ENCODE data around the gene ZDHHC14. TPM values are rescaled to one million over a fixed set of nuclear protein-coding genes. Genes with fewer than 3 reads are reported as not detected.

The ZDHHC14 gene
- total and polyA plus RNA-seq, 2 of the 8 experiments (the other 6 are each of a cell fraction or from before 2014, with no cell fraction given): 2.9 to 5.3 TPM

GRCh38 chr6:157514659-157515496 lies 133.9 kb downstream of the ZDHHC14 start:
- Histone ChIP-seq H2BK120ac (replicated peaks; ENCODE audit: low read depth, low read length) (no peak overlapping the region), H4K5ac (ENCODE audit: insufficient read length, low read depth, low read length) (no peak overlapping the region), H3K14ac (ENCODE audit: insufficient read length) (no peak overlapping the region), H4K91ac (replicated peaks; ENCODE audit: insufficient read length, low read length) (no peak overlapping the region), H2BK20ac (ENCODE audit: low read length) (peak overlapping the region; percentile 88; the same call in 1 of the 2 replicates), H3K23ac (ENCODE audit: insufficient read length) (no peak overlapping the region), H2BK12ac (ENCODE audit: low read depth, low read length) (no peak overlapping the region), H4K20me1 (replicated peaks in 1 of 2; ENCODE audit: control insufficient read depth in 1 of 2, insufficient read depth in 2 of 2, low read length in 2 of 2) (no peaks in the 10 kb centered on the region), H2AK5ac (ENCODE audit: low read depth, low read length) (no peak overlapping the region), H3K23me2 (ENCODE audit: low read depth, low read length) (no peaks in the 10 kb centered on the region; the same call in 1 of the 2 replicates), H3K27ac (ENCODE audit: low read depth, low read length) (no peak overlapping the region), H2BK5ac (ENCODE audit: low read depth, low read length) (no peak overlapping the region), H3K4me1 (replicated peaks in 1 of 4; ENCODE audit: control insufficient read depth in 3 of 4, insufficient read depth in 4 of 4, low read length in 3 of 4) (peaks cover 0 to 11% (median 7%) of the 10 kb centered on the region in 4 experiments; a peak in 5 of 7 replicates), H3K4me2 (ENCODE audit: insufficient read depth in 1 of 2, low read depth in 2 of 2, low read length in 2 of 2) (no peak overlapping the region), H3K79me2 (ENCODE audit: control insufficient read depth in 1 of 2, insufficient read depth in 2 of 2, low read length in 2 of 2) (no peaks in the 10 kb centered on the region), H3K56ac (replicated peaks; ENCODE audit: insufficient read length, low read depth, low read length) (no peak overlapping the region), H3K4ac (replicated peaks; ENCODE audit: insufficient read length, low read depth, low read length) (no peak overlapping the region), H3K79me1 (ENCODE audit: low read depth, low read length) (no peaks in the 10 kb centered on the region), H2AFZ (ENCODE audit: low read length) (no peak overlapping the region), H3K36me3 (ENCODE audit: control insufficient read depth in 2 of 4, insufficient read depth in 4 of 4, low read length in 3 of 4) (no peaks in the 10 kb centered on the region), H3K4me3 (ENCODE audit: extremely low read depth in 1 of 4, insufficient read depth in 2 of 4, low read depth in 3 of 4, low read length in 4 of 4) (no peak overlapping the region), H3K9me3 (ENCODE audit: insufficient read depth in 2 of 2, low read depth in 1 of 2, low read length in 1 of 2) (no peaks in the 10 kb centered on the region), H3K27me3 (replicated peaks in 1 of 4; ENCODE audit: control insufficient read depth in 3 of 4, extremely low read depth in 1 of 4, insufficient read depth in 3 of 4, low read length in 3 of 4) (no peaks in the 10 kb centered on the region), H3K18ac (ENCODE audit: extremely low read depth, low read length) (no peak overlapping the region), H3K9ac (replicated peaks in 1 of 4; ENCODE audit: extremely low read depth in 1 of 4, low read depth in 3 of 4, low read length in 3 of 4) (no peak overlapping the region), H2BK15ac (ENCODE audit: low read length) (0 out of 2 replicates have a peak overlapping the region, but pooled peaks have one; percentile 53), H4K8ac (ENCODE audit: extremely low read depth, insufficient read depth, low read length) (no peak overlapping the region)
- FAIRE-seq (no peak), DNase-seq (ENCODE audit: low read depth in 1 of 2, low spot score in 2 of 2) (no peak)
- 92% methylated on average over 18 of the region's 19 CpGs; no CpG with 5 or more reads in 1 of the 2 experiments for WGBS, 2 experiments (ENCODE audit: extremely low coverage in 1 of 2, insufficient coverage in 1 of 2, insufficient read length in 1 of 2, insufficient replicate concordance in 2 of 2, low coverage in 1 of 2, low lambda C conversion rate in 2 of 2, missing lambda C conversion rate in 1 of 2)
- CTCF ChIA-PET (ENCODE audit: partially characterized antibody): interaction anchor here (1.5 kb wide), 1 partner anchor 82 kb away, joined by 5 read pairs; no protein-coding TSS in a partner anchor
- POLR2A ChIA-PET (ENCODE audit: partially characterized antibody): no interaction called here
- TF ChIP-seq SP1 (IDR thresholded peaks at IDR 0.05; ENCODE audit: low read depth, low read length): no peak
- no peak for TF ChIP-seq SRF (IDR thresholded peaks at IDR 0.05; ENCODE audit: low read depth, low read length)
- TF ChIP-seq NANOG (IDR thresholded peaks at IDR 0.05; ENCODE audit: insufficient read depth, low read depth, low read length, poor library complexity, severe bottlenecking): no peak
- no peak for TF ChIP-seq ZNF274 (IDR thresholded peaks at IDR 0.05; ENCODE audit: borderline replicate concordance, extremely low read depth, low read length)
- no peak for TF ChIP-seq SAP30 (IDR thresholded peaks at IDR 0.05; ENCODE audit: insufficient read depth, insufficient replicate concordance, low read length)
- no peak for TF ChIP-seq MAX (IDR thresholded peaks at IDR 0.05)
- TF ChIP-seq SIRT6 (IDR thresholded peaks at IDR 0.05; ENCODE audit: low read length): no peak
- no peak for TF ChIP-seq ATF2 (IDR thresholded peaks at IDR 0.05; ENCODE audit: low read length)
- TF ChIP-seq CHD2 (IDR thresholded peaks at IDR 0.05; ENCODE audit: low read length): no peak
- TF ChIP-seq YY1 (IDR thresholded peaks at IDR 0.05; ENCODE audit: low read depth, low read length): no peak
- TF ChIP-seq MAFK (IDR thresholded peaks at IDR 0.05; ENCODE audit: low read depth, low read length): no peak
